Ecto neural progenitor cell (in vitro differentiated cells): Measurements from ENCODE around the gene DYNLT2.
A peak's percentile ranks its signal among the peaks of the same experiment; 100 is the strongest.

Source experiments
- DNase-seq: peaks from one replicate; pipeline ENCODE4 v3.0.0-alpha.2; 2018; ENCODE audit warnings: low spot score

DYNLT2 gene

GRCh38 chr6:169751242-169752073 lies at the start of gene DYNLT2, which contains the start of gene ERMARD:
Gene DYNLT2, minus strand, starts transcription at chr6:169751572. Its CDS starts 114 bp downstream, at chr6:169751458.
Gene ERMARD, plus strand, starts transcription at chr6:169751622. Its CDS starts 36 bp downstream, at chr6:169751658.
- peak; percentile 97 for DNase-seq

- DNase-seq: peak; percentile 47
Measured at GRCh38 chr6:169800668-169801395, 49.5 kb upstream of the DYNLT2 start.

GRCh38 chr6:169800116-169800667 lies 48.8 kb upstream of the DYNLT2 start:
- DNase-seq: peak; percentile 38

- no peak for DNase-seq
Measured at GRCh38 chr6:169799474-169799926, 48.1 kb upstream of the DYNLT2 start.

GRCh38 chr6:169798764-169799473 lies 47.5 kb upstream of the DYNLT2 start:
- peak; percentile 27 for DNase-seq

- DNase-seq: peak; percentile 29
Measured at GRCh38 chr6:169795196-169795595, 43.8 kb upstream of the DYNLT2 start.

- peak; percentile 42 for DNase-seq
Measured at GRCh38 chr6:169794317-169795055, 43.1 kb upstream of the DYNLT2 start.

- DNase-seq: peak; percentile 45
Measured at GRCh38 chr6:169793408-169793807, 42.0 kb upstream of the DYNLT2 start.

GRCh38 chr6:169792306-169793015 lies 41.1 kb upstream of the DYNLT2 start:
- peak; percentile 36 for DNase-seq

GRCh38 chr6:169791721-169792131 lies 40.4 kb upstream of the DYNLT2 start:
- DNase-seq: peak; percentile 39

GRCh38 chr6:169789944-169790927 lies 38.9 kb upstream of the DYNLT2 start:
- DNase-seq: peak; percentile 86

- peak; percentile 44 for DNase-seq
Measured at GRCh38 chr6:169789146-169789943, 38.0 kb upstream of the DYNLT2 start.

GRCh38 chr6:169788809-169789145 lies 37.4 kb upstream of the DYNLT2 start:
- no peak for DNase-seq

GRCh38 chr6:169787797-169788196 lies 36.4 kb upstream of the DYNLT2 start:
- no peak for DNase-seq

- DNase-seq: peak; percentile 19
Measured at GRCh38 chr6:169786349-169786748, 35.0 kb upstream of the DYNLT2 start.

- DNase-seq: peak; percentile 27
Measured at GRCh38 chr6:169785566-169785965, 34.2 kb upstream of the DYNLT2 start.

- peak; percentile 16 for DNase-seq
Measured at GRCh38 chr6:169784821-169785340, 33.5 kb upstream of the DYNLT2 start.
